ENCODE data around the gene DACT2.
A peak's percentile ranks its signal among the peaks of the same experiment; 100 is the strongest.

DACT2 gene

DNA sequence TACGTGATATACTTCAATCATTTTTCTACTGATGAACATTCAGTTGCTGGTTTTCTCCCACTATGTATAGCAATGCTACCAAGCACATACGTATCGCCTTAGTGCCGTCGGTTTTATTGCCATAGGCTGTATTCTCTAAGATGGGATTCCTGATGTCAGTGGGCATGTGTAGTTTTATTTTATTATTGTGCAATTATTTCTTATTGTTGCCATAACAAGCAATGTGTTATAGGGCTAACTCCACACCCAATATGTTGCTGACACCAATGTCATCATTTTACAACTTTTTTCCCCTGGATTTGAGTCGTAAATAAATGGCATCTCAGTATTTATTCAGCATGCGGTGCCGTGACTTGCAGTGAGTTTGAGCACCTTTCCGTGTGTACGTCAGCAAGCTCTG lies 10.8 kb upstream of the DACT2 start:
- H3K4me2 ChIP-seq (ENCODE audit: low read length), result no peak overlapping the region
- H3K79me2 ChIP-seq (ENCODE audit: control insufficient read depth, insufficient read depth, low read length, poor library complexity), result no peaks in the 10 kb centered on the region
- no peak overlapping the region for H3K4ac ChIP-seq (ENCODE audit: low read depth, low read length)
- no peak overlapping the region for H2BK5ac ChIP-seq (ENCODE audit: low read depth, low read length, poor library complexity)
- no CpG with 5 or more reads among the region's 10 CpGs for WGBS (ENCODE audit: extremely low coverage, insufficient coverage, insufficient read length)
- H3K4me3 ChIP-seq (ENCODE audit: low read depth, low read length), result no peak overlapping the region
- no peak overlapping the region for H3K23ac ChIP-seq (ENCODE audit: low read length)
- no peaks in the 10 kb centered on the region for H3K79me1 ChIP-seq (ENCODE audit: low read length)
- no peak overlapping the region for H4K91ac ChIP-seq (ENCODE audit: low read depth, low read length)
- no peak overlapping the region for H3K9ac ChIP-seq (ENCODE audit: low read length)
- no peaks in the 10 kb centered on the region for H3K27me3 ChIP-seq (ENCODE audit: insufficient read depth, low read length)
- no peak overlapping the region for H3K14ac ChIP-seq (ENCODE audit: low read length)
- no peak overlapping the region for H2AK5ac ChIP-seq (ENCODE audit: low read length)
- no peak overlapping the region for H3K27ac ChIP-seq (ENCODE audit: low read depth, low read length)
- H3K18ac ChIP-seq (ENCODE audit: low read length), result no peak overlapping the region
- no peaks in the 10 kb centered on the region for H3K36me3 ChIP-seq (ENCODE audit: control insufficient read depth in 1 of 2, insufficient read depth in 2 of 2, low read length in 2 of 2)
- H4K12ac ChIP-seq (ENCODE audit: low read depth, low read length), result no peak overlapping the region
- H4K8ac ChIP-seq (ENCODE audit: low read depth, low read length), result no peak overlapping the region
- no peak overlapping the region for H2BK120ac ChIP-seq (ENCODE audit: insufficient read depth, low read length, poor library complexity)
- peaks cover 4 to 8% of the 10 kb centered on the region in 2 experiments for H3K4me1 ChIP-seq (ENCODE audit: control insufficient read depth in 1 of 2, insufficient read depth in 2 of 2, low read length in 2 of 2)
- H3K9me3 ChIP-seq (ENCODE audit: insufficient read depth, low read depth, low read length), result no peaks in the 10 kb centered on the region
- no peak overlapping the region for H2AFZ ChIP-seq (ENCODE audit: insufficient read depth, low read length, poor library complexity)
- DNase-seq, result no peak
- no peak overlapping the region for H2BK12ac ChIP-seq (ENCODE audit: low read length)

GRCh38 chr6:168328086-168328485 lies 8.5 kb upstream of the DACT2 start:
- no peaks in the 10 kb centered on the region for H3K79me2 ChIP-seq (ENCODE audit: control insufficient read depth, insufficient read depth, low read length, poor library complexity)
- H3K9me3 ChIP-seq (ENCODE audit: insufficient read depth, low read depth, low read length), result no peaks in the 10 kb centered on the region
- peaks cover 4 to 8% of the 10 kb centered on the region in 2 experiments for H3K4me1 ChIP-seq (ENCODE audit: control insufficient read depth in 1 of 2, insufficient read depth in 2 of 2, low read length in 2 of 2)
- H3K27ac ChIP-seq (ENCODE audit: low read depth, low read length), result no peak overlapping the region
- no peak overlapping the region for H4K12ac ChIP-seq (ENCODE audit: low read depth, low read length)
- no peak overlapping the region for H3K4me2 ChIP-seq (ENCODE audit: low read length)
- no peak overlapping the region for H4K8ac ChIP-seq (ENCODE audit: low read depth, low read length)
- H3K23ac ChIP-seq (ENCODE audit: low read length), result no peak overlapping the region
- H3K9ac ChIP-seq (ENCODE audit: low read length), result no peak overlapping the region
- DNase-seq, result no peak
- no peak overlapping the region for H2BK5ac ChIP-seq (ENCODE audit: low read depth, low read length, poor library complexity)
- no peak overlapping the region for H3K4ac ChIP-seq (ENCODE audit: low read depth, low read length)
- H3K79me1 ChIP-seq (ENCODE audit: low read length), result no peaks in the 10 kb centered on the region
- H3K18ac ChIP-seq (ENCODE audit: low read length), result no peak overlapping the region
- no peak overlapping the region for H2BK12ac ChIP-seq (ENCODE audit: low read length)
- no peak overlapping the region for H2AK5ac ChIP-seq (ENCODE audit: low read length)
- H2AFZ ChIP-seq (ENCODE audit: insufficient read depth, low read length, poor library complexity), result no peak overlapping the region
- H3K36me3 ChIP-seq (ENCODE audit: control insufficient read depth in 1 of 2, insufficient read depth in 2 of 2, low read length in 2 of 2), result no peaks in the 10 kb centered on the region
- no peak overlapping the region for H4K91ac ChIP-seq (ENCODE audit: low read depth, low read length)
- whole genome bisulfite sequencing (ENCODE audit: extremely low coverage, insufficient coverage, insufficient read length), result no CpG with 5 or more reads among the region's 4 CpGs
- H2BK120ac ChIP-seq (ENCODE audit: insufficient read depth, low read length, poor library complexity), result no peak overlapping the region
- no peak overlapping the region for H3K4me3 ChIP-seq (ENCODE audit: low read depth, low read length)
- H3K14ac ChIP-seq (ENCODE audit: low read length), result no peak overlapping the region
- no peaks in the 10 kb centered on the region for H3K27me3 ChIP-seq (ENCODE audit: insufficient read depth, low read length)

GRCh38 chr6:168326294-168327261 lies 7.0 kb upstream of the DACT2 start:
- Histone ChIP-seq H3K9ac (ENCODE audit: low read length) (no peak overlapping the region), H2BK120ac (ENCODE audit: insufficient read depth, low read length, poor library complexity) (no peak overlapping the region), H3K4ac (ENCODE audit: low read depth, low read length) (no peak overlapping the region), H3K4me1 (ENCODE audit: control insufficient read depth in 1 of 2, insufficient read depth in 2 of 2, low read length in 2 of 2) (peaks cover 4 to 6% of the 10 kb centered on the region in 2 experiments), H2BK12ac (ENCODE audit: low read length) (no peak overlapping the region), H3K14ac (ENCODE audit: low read length) (no peak overlapping the region), H4K91ac (ENCODE audit: low read depth, low read length) (no peak overlapping the region), H3K4me2 (ENCODE audit: low read length) (no peak overlapping the region), H3K27ac (ENCODE audit: low read depth, low read length) (no peak overlapping the region), H2AK5ac (ENCODE audit: low read length) (no peak overlapping the region), H4K12ac (ENCODE audit: low read depth, low read length) (no peak overlapping the region), H4K8ac (ENCODE audit: low read depth, low read length) (no peak overlapping the region), H3K9me3 (ENCODE audit: insufficient read depth, low read depth, low read length) (no peaks in the 10 kb centered on the region), H2BK5ac (ENCODE audit: low read depth, low read length, poor library complexity) (no peak overlapping the region), H3K79me1 (ENCODE audit: low read length) (no peaks in the 10 kb centered on the region), H2AFZ (ENCODE audit: insufficient read depth, low read length, poor library complexity) (no peak overlapping the region), H3K36me3 (ENCODE audit: control insufficient read depth in 1 of 2, insufficient read depth in 2 of 2, low read length in 2 of 2) (no peaks in the 10 kb centered on the region), H3K4me3 (ENCODE audit: low read depth, low read length) (no peak overlapping the region), H3K27me3 (ENCODE audit: insufficient read depth, low read length) (no peaks in the 10 kb centered on the region), H3K79me2 (ENCODE audit: control insufficient read depth, insufficient read depth, low read length, poor library complexity) (no peaks in the 10 kb centered on the region), H3K18ac (ENCODE audit: low read length) (no peak overlapping the region), H3K23ac (ENCODE audit: low read length) (no peak overlapping the region)
- no CpG with 5 or more reads among the region's 12 CpGs for WGBS (ENCODE audit: extremely low coverage, insufficient coverage, insufficient read length)
- DNase-seq, result peak; percentile 75 to 93

GRCh38 chr6:168322966-168323365 lies 3.4 kb upstream of the DACT2 start:
- no CpG with 5 or more reads among the region's 2 CpGs for WGBS (ENCODE audit: extremely low coverage, insufficient coverage, insufficient read length)

More at GRCh38 chr6:168322966-168323365, 3.4 kb upstream of the DACT2 start:
- Histone ChIP-seq H3K9me3 (ENCODE audit: insufficient read depth, low read depth, low read length) (no peaks in the 10 kb centered on the region), H2AFZ (ENCODE audit: insufficient read depth, low read length, poor library complexity) (no peak overlapping the region), H3K79me2 (ENCODE audit: control insufficient read depth, insufficient read depth, low read length, poor library complexity) (no peaks in the 10 kb centered on the region), H2BK12ac (ENCODE audit: low read length) (no peak overlapping the region), H4K12ac (ENCODE audit: low read depth, low read length) (no peak overlapping the region), H4K91ac (ENCODE audit: low read depth, low read length) (no peak overlapping the region), H2BK120ac (ENCODE audit: insufficient read depth, low read length, poor library complexity) (no peak overlapping the region), H4K8ac (ENCODE audit: low read depth, low read length) (no peak overlapping the region), H3K4me2 (ENCODE audit: low read length) (no peak overlapping the region), H3K27me3 (ENCODE audit: insufficient read depth, low read length) (peaks cover 19% of the 10 kb centered on the region), H3K4me1 (ENCODE audit: control insufficient read depth in 1 of 2, insufficient read depth in 2 of 2, low read length in 2 of 2) (peaks cover 12 to 14% of the 10 kb centered on the region in 2 experiments), H3K18ac (ENCODE audit: low read length) (no peak overlapping the region), H3K4me3 (ENCODE audit: low read depth, low read length) (no peak overlapping the region), H2AK5ac (ENCODE audit: low read length) (no peak overlapping the region), H3K14ac (ENCODE audit: low read length) (no peak overlapping the region), H3K27ac (ENCODE audit: low read depth, low read length) (no peak overlapping the region), H3K36me3 (ENCODE audit: control insufficient read depth in 1 of 2, insufficient read depth in 2 of 2, low read length in 2 of 2) (no peaks in the 10 kb centered on the region), H2BK5ac (ENCODE audit: low read depth, low read length, poor library complexity) (no peak overlapping the region), H3K4ac (ENCODE audit: low read depth, low read length) (no peak overlapping the region), H3K23ac (ENCODE audit: low read length) (no peak overlapping the region), H3K9ac (ENCODE audit: low read length) (no peak overlapping the region), H3K79me1 (ENCODE audit: low read length) (peaks cover 5% of the 10 kb centered on the region)
- DNase-seq, result peak; percentile 57 to 93

All from trophoblast cell (in vitro differentiated cells and primary cell).